ENCODE results near the gene FOS. TPM values are rescaled to one million over a fixed set of nuclear protein-coding genes. Genes with fewer than 3 reads are reported as not detected.
A peak's percentile ranks its signal among the peaks of the same experiment; 100 is the strongest.
"Not testable (repeated sequence)": the region's sequence is repeated elsewhere in the genome, so short reads cannot be mapped to it uniquely, and the experiment has no call there.

The FOS gene
- 0.89 and 2.2 TPM in 2 replicates for total RNA-seq (2014; rRNA removed; shearing (Covaris generic))

DNA sequence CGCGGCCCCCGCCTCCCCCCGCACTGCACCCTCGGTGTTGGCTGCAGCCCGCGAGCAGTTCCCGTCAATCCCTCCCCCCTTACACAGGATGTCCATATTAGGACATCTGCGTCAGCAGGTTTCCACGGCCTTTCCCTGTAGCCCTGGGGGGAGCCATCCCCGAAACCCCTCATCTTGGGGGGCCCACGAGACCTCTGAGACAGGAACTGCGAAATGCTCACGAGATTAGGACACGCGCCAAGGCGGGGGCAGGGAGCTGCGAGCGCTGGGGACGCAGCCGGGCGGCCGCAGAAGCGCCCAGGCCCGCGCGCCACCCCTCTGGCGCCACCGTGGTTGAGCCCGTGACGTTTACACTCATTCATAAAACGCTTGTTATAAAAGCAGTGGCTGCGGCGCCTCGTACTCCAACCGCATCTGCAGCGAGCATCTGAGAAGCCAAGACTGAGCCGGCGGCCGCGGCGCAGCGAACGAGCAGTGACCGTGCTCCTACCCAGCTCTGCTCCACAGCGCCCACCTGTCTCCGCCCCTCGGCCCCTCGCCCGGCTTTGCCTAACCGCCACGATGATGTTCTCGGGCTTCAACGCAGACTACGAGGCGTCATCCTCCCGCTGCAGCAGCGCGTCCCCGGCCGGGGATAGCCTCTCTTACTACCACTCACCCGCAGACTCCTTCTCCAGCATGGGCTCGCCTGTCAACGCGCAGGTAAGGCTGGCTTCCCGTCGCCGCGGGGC is at the start of gene FOS:
TSS of gene FOS (plus strand) at position 407 of the 731 bp plus-strand sequence. CDS start at position 562, 155 bp downstream.
- peak; percentile 66 for DNase-seq (ENCODE audit: low spot score)

DNA sequence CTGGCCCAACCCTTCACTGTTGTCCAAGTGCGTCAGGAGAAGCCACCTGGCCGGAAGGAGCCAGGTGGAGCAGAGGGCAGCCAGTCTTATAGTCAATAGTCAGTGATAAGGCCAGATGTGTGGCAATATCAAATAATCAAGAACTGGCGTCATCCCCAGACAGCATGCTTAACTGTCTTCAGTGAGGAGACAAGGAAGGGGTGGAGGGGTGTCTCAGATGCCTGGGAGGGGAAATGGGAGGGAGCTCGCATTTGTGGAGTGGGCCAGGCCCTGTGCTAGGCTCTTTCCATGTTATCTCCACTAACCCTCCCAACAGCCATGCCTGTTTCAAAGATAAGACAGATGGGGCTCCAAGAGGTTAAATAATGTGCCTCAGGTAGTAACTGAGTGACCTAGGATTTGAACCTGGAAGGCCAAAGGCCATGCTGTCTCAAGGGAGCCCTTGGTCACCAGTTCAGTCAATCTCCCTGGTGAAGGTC is 48.9 kb upstream of the FOS start:
- DNase-seq (ENCODE audit: low spot score), result no peak

DNA sequence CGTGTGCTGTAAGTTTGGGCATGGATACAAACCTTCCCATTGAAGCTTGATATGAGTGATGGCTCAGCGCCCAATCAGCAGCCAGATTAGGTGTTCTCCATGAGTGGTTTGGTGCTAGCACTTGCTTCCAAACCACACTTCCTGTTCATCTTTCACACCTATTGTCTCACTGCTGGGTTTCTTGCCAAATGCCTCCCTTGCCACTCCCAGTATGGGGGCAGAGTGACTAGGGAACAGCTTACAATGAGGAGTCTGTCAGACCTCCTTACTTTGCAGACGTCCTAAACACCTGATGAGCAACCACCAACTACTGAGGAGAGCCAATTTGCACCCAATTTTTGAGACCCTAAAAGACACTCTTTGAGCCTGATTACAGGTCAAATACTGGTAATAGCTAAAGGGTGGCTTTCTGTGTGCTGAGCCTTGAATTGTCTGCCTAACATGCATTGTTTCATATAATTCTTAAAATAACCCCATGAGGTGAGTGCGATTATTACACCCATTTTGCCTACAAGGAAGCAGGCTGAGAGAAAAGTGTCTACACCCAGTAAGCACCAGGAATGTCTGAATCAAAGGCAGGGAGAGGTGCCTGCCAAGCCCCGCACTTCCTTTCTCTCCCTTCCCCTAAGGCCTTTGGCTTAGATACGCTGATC is 48.4 kb upstream of the FOS start:
- DNase-seq (ENCODE audit: low spot score), result peak; percentile 83

DNA sequence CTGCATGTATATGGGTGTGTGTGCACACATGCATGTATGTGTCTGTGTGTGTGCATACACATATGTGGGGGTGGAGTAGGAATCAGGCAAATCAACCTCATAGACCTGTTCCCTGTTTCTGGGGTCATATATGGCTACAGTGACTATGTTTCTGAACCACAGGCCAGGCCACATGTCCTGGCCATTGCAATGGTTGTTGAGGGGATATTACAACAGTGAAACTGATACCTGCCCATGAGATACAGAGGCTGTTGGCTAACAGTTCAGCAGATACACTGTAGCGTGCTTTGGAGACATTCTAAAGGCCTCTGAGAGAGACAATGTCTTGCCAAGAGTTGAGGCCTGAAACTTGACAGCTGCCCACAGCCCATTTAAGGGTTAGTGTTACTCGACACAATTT is 47.3 kb upstream of the FOS start:
- no peak for DNase-seq (ENCODE audit: low spot score)

DNA sequence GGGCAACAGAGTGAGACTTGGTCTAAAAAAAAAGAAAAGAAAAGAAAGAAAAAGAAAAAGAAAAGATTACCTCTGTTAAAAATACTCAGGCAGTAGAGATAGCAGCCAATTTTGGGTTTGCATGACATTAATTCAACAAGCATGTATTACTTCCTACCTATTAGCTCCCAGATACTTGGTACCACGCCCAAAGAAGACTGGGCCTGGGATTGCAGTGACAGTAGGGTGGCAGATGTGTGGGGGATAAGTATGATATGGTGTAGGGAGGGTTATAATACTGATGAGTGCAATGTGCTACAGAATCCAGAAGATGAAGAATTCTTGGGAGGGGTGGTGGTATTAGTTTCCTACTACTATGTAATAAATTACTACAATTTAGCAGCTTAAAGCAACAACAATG is 46.4 kb upstream of the FOS start:
- no peak for DNase-seq (ENCODE audit: low spot score)

DNA sequence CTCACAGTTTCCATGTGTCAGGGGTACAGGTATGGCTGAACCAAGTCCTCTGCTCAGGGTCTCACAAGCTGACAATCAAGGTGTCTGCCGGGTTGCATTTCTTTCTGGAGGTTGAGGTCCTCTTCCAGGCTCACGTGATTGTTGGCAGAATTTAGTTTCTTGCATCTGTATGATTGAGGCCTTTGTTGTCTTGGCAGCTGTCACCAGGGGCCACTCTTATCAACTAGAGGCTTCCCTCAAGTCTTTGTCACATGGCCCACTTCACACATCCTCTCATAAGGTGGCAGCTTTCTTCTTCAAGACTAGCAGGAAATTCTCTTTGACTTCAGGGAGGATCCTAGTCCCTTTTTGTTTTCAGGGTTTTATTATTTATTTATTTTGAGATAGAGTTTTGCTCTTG is 46.0 kb upstream of the FOS start:
- no peak for DNase-seq (ENCODE audit: low spot score)

DNA sequence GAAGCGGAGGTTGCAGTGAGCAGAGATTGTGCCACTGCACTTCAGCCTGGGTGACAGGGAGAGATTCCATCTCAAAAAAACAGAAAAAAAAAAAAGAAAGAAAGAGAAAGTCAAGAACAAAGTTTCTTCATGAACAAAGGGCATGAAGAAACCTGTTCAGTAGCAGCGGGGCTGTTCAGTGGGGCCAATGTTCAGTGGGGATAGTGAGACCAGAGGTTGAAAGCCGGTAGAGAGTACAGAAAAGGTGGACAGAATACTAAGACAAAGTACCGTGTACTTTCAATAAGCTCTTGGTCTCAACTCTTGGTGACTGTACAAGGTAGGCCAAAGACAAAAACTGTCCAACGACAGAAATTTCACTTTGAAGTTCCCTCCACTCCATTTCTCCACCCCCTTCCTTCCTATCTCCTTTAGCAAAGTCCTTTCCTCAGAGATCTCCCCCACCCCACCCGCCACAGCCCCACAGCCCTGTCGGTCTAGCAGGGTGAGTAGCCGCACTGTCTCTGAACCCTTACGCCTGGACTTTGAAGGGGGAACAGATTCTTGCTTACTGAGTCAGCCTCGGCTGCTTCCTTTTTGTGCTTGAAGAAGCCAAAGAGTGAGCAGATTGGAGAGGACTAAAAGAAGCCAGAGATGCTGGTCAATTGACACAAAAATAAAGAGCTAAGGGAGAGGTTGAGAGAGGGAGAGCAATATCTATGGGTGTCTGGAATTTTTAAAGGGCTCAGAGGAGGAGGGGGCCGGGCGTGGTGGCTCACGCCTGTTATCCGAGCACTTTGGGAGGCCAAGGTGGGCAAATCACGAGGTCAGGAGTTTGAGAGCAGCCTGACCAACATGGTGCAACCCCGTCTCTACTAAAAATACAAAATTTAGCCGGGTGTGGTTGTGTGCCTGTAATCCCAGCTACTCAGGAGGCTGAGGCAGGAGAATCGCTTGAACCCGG is 44.2 kb upstream of the FOS start:
- peak; percentile 61 for DNase-seq (ENCODE audit: low spot score)

DNA sequence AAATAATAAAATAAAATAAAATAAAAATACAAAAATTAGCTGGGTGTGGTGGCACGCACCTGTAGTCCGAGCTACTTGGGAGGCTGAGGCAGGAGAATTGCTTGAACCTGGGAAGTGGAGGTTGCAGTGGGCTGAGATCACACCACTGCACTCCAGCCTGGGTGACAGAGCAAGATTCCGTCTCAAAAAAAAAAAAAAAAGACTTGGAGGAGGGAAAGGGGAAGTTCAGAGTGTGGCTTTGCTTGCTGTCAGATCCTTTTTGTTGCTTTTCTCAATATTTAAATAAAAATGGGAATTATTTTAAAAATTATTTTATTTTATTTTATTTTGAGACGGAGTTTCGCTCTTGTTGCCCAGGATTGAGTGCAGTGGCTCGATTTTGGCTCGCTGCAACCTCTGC is 43.4 kb upstream of the FOS start:
- DNase-seq (ENCODE audit: low spot score), result not testable (repeated sequence)

DNA sequence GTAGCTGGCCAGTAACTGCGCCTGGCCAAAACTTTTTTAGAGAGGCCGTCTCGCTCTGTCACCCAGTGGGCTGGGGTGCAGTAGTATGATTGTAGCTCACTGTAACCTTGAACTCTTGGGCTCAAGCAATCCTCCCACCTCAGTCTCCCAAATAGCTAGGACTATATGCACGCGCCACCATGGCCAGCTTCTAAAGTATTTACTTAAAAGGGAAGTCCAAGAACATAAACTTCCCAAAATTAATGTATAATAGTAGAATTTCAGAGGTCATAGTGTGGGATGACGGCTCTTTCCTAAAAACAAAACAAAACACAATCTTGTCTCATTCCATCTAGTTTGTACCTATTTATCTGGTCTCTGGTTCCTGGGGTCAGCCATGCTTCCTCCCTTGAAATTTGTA is 42.2 kb upstream of the FOS start:
- DNase-seq (ENCODE audit: low spot score), result no peak

DNA sequence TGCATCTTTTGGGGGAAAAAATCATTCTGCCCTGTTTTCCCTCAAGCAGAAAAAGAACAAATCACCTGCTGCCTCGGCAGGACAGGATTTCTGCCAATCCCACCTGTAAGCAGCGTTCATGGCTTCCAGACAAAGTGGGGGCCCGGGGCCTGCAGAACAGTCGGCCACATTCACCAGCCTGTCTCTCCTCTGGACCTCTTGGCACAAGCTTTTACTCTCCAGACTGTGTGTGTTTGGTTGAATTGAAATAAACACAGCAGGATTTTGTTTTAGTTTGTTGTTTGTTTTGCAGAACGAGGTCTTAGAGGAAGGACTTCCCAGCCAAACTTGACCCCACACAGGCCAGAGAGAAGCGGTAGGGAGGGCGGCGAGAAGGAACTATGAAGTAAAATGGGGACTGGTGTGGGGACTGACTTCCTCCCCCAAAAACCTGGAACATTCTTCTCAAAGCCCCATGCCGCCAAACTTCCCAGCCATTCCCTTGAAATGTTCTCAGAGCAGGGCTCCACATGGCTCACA is 41.7 kb upstream of the FOS start:
- no peak for DNase-seq (ENCODE audit: low spot score)

DNA sequence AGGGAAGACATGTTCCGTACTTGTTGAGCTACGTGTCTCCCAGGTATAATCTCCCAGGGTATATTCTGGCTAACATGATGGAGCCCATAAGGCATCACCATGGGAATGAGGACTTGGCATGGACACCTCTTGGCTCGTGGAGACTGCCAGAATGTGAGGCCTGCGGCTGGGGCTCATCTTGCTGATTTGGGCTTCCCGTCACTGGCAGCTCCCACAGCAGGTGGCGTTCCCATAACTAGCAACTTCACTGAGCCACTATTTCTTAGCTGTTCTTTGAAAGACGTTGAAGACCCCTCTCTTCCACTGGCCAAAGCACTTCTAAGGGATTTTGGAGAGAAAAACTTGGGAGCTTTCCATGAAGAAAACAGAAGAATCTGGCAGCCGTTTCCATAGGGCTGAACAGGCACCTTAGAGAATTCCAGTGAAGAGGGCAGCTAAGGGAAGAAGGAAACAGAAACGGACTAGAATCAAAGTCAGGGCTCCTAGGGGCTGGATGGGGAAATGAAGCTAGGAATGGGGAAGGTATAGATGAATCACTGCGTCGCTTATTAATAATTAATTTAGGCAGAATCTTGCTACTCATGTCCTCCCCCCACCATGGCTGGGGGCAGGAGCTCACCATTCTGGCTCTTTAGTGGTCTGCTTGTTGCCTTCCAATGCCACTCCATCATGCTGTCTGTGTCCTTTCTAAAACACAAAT is 39.7 kb upstream of the FOS start:
- no peak for DNase-seq (ENCODE audit: low spot score)

DNA sequence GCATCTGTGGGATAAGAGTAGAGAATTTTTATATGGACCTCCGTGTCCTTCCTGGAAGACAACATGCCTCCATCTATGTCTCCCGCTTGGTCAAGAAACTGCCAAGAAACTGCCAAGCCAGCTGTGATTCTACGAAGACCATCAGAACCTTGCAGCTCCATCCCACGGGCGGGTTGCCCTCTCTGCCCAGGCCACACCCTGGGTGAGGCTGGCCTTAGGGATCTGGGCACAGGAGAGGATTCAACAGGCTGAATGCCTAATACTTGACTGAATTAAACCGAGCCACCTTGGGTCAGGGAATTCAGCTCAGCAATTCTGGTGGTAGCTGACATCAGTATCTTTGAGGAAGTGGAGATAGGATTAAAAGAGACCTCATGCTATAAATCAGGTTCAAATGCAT is 37.8 kb upstream of the FOS start:
- no peak for DNase-seq (ENCODE audit: low spot score)

DNA sequence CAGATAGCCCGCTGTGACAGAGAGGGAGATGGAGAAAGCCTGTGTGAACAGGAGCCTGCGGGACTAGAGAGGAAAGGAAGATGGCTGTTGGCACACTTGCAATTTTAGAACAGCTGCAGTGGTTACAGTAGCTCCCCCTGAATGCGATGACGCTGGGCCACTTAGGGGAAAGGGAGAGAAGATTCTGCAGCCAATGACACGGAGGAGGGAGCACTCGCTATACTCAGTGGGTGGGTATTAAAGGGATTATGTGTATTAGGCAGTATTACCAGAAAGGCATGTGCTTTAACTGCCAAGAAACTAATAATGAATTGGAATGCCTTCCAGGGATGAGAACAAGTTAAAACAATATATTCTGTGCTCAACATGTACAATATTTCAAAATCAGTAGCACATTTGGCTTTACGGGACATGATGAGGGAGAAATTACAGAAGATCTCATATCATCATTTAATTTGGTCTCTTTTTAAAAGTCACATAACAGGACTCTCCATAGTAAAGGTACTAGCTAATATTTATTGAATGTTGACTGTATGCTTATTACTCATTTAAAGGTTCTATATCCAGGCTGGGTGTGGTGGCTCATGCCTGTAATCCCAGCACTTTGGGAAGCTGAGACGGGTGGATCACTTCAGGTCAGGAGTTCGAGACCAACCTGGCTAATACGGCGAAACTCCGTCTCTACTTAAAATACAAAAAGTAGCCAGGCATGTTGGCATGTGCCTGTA is 35.9 kb upstream of the FOS start:
- DNase-seq (ENCODE audit: low spot score), result no peak

DNA sequence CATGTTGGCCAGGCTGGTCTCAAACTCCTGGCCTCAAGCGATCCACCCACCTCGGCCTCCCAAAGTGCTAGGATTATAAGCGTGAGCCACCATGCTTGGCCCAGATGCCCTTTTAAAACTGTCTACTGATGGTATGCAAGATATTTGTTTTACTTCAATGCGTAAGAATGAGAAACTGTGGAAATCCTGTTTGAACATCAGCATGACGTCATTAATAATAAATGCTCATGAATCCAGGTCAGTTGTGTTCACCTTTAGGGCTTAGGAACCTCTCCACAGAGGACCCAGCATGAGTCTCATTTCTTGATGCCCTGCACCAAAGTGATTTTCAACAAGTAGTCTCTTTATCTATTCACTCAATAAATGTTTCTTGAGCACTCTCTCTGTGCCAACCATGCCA is 34.5 kb upstream of the FOS start:
- DNase-seq (ENCODE audit: low spot score), result no peak

DNA sequence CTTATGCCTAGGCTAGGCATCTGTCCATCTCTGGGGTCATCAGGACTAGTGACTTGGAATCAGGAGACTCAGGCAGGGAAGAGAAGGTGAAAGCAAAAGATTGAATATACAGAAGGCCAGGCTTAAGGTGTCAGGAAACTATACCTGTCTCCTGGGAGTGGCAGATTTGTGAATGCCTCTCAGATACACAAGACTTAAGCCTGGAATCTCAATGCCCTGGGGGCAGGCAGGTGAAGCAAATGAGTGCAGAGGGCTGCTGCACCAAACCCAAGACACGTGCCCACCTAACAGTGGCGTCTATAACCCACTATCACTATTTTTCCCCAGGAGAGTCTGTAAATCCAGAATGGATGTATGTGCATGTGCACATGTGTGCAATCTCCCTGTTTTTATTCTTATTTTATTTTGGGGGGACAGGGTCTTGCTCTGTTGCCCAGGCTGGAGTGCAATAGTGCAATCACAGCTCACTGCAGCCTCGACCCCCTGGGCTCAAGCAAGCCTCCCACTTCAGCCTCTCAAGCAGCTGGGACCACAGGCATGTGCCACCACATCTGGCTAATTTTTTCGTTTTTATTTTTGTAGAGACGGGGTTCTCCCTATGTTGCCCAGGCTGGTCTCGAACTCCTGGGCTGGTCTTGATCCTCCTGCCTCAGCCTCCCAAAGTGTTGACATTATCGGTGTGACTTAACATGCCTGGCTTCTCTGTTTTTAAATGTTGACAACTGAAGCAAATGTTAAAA is 31.9 kb upstream of the FOS start:
- DNase-seq (ENCODE audit: low spot score), result no peak

DNA sequence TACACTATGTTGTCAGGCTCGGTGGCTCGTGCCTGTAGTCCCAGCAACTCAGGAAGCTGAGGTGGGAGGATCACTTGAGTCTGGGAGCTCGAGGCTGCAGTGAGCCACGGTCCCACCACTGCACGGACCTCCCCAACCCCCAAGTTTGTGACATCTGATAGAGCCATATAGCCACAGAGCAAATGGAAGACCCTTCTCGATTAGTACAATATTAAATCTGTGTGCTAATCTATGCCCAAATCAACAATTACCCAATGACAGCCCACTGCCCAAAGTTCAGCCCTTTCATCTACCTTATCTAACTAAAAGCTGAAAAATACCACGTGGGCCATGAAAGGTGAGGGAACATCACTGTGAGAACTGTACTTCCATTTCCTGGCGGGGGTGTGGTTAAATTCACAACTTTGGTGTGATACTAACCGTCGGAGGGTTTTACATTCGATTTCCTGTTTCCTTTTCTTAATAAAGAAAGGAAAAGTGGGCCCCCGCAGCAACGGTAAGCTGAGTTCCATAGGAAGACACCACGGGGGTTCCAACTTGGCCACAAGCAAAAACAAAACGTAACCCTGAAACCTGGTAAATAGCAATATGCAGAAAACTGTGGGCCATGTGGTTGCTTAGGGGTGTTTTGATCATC is 31.2 kb upstream of the FOS start:
- no peak for DNase-seq (ENCODE audit: low spot score)

DNA sequence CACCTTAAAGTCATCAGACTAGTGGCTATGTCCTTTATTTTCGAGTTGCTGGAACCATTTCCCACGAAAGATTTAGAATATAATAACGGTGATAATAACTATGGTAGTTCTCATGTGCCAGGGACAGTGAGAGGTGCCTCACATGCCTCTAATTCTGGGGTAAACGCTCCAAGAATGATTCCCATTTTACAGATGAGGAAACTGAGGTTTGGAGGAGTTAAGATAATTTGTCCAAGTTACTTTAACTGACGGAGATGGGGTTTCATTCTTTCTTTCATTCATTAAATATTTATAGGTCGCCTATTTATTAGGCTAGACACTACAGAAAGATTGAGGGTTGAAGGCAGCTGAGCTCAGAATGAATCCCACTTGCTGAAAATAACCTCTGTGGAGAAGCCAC is 30.7 kb upstream of the FOS start:
- no peak for DNase-seq (ENCODE audit: low spot score)

DNA sequence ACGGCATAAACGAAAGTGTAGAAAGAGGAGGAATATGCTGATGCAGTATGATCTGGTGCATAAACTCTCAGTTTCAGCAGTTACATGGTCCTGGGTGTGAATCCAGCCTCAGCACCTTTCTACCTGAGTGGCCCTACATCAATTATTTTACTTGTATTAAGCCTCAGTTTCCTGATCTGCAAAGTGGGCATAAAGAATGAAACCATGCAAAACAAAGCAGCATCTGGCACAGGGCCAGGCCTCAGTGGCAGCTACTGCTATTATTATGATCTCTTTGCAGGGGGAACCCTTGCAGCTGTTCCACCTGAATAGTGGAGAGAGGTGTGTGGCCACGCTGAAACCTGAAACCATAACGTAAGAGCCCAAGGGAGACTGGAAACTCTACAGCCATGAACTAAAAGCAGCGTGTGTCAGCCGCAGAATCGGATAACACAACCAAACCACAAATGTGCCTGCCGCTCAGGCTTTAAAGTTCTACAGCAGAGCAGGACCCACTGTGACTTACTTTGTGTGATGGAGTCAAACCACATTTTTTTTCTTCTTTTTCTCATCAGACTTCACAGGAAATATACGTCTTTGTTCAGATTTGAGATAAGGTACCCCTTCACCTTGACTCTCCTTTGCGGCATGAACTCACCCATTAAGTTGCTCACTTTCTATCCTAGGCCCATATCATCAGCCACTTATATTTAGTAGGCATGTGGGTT is 29.2 kb upstream of the FOS start:
- DNase-seq (ENCODE audit: low spot score), result no peak

DNA sequence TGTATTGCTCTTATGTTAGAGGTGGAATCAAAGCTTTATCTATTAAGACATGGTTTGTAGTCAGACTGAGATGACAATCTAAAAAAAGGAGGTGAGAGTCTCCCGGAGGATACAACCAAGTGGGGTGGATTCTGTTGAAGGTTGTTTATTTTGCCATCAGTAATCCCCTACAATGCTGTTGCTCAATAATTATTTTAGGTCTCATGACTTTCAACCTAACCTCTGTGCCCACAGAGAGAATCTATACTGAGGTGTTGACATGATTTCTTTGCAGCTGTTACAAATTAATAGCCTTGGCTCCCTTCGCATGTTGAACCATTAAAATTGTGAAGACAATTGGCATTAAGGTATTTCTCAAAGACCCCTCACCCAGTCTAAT is 28.7 kb upstream of the FOS start:
- DNase-seq (ENCODE audit: low spot score), result no peak
